Skin epidermis (tissue), 12 donors: Measurements from ENCODE around the gene MNX1.

ENCODE experiments used
- H3K27ac ChIP-seq, 21 experiments: fragments of 200-600 bp; sonication (generic) in 11 of 21; one replicate each; pipeline ENCODE4 v1.5.0; 2020; ENCODE audit warnings: mild to moderate bottlenecking in 3 of 21, inconsistent platforms in 2 of 21, moderate library complexity in 2 of 21
- H3K4me3 ChIP-seq, 7 experiments: fragments of 200-600 bp; sonication (generic) in 2 of 7; one replicate each; pipeline ENCODE4 v1.5.0; 2020; ENCODE audit warnings: inconsistent platforms in 2 of 7, mild to moderate bottlenecking in 2 of 7, moderate library complexity in 1 of 7

Gene MNX1

DNA sequence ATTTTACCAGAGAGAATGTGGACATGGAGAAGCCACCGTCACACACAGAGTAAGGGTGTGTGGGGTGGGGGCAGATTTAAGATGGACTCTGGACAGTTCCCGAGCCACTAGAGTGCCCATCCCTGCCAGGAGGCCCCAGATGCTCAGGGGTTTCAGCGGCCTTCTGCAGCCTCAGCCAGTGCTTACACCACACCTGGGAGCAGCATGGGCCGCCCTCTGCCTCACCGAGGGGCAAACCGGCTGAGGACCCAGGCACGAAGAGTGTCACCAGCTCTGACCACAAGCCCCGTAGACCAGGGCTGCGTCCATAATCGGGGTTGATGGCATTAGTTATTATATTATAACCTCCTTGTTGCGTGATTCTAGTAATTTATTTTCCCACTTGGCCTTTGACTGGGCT is 6.7 kb upstream of the MNX1 start:
- Histone ChIP-seq H3K27ac (no peak overlapping the region), H3K4me3 (no peak overlapping the region)

GRCh38 chr7:157016352-157017041 is 6.0 kb upstream of the MNX1 start:
- Histone ChIP-seq H3K4me3 (no peak overlapping the region), H3K27ac (no peak overlapping the region)

DNA sequence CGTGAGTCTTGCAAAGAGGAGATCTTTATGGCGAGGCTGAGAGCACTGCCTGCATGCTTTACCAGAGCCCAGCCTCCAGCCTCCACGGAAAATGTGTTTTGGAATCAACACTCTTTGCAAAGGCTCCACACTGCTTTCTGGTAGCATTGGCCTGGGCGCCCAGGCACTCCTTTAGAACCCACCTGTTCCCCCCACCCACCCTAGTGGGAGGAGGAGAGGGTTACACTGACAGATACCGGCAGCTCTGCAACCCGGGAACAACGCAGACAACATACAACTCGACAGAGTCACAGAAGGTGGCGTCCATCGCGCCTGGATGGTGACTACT is 5.5 kb upstream of the MNX1 start:
- Histone ChIP-seq H3K27ac (no peak overlapping the region), H3K4me3 (no peak overlapping the region)

DNA sequence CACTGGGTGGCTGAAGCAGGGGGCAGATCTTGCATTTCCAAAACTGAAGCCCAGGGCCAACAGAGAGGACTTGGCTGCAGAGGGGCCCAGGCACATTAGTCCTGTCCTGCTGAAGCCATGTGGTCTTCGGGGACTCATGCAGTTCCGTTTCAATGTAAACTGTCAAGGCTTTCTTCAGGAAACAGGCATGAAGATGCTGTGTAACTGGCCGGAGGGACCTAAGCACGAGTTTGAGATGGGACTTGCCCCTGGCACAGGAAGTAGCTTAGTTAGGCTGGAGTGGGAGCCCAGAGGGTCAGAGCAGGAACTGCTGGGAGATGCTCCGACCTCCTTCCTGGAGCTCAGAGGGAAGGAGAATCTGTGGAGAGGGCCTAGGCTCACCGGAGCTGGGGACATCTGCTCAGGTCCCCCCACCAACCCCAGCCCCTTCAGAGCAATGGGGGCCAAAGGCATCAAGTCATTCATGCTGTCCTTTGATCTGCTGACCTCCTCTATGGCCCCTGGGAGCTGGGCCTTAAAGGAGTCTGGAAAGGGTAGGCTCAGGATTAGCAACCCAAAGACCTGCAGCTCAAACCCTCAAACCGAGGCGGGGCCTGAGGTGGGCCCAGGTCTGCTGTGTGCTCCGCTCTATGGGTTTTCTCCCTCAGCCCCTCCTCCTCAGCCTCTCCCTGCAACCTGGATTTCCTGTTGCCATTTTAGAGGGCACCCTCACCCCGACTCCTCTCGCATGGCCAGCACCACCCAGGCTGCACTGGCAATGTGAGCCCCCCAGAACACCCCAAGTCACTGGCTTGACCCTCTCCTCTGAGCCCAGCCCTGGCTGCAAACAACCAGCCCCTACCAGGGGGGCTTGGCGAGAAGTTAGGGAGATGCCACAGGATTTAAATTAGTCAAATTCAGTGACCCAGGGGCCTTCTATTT is 4.4 kb upstream of the MNX1 start:
- H3K27ac ChIP-seq, result no peak overlapping the region

DNA sequence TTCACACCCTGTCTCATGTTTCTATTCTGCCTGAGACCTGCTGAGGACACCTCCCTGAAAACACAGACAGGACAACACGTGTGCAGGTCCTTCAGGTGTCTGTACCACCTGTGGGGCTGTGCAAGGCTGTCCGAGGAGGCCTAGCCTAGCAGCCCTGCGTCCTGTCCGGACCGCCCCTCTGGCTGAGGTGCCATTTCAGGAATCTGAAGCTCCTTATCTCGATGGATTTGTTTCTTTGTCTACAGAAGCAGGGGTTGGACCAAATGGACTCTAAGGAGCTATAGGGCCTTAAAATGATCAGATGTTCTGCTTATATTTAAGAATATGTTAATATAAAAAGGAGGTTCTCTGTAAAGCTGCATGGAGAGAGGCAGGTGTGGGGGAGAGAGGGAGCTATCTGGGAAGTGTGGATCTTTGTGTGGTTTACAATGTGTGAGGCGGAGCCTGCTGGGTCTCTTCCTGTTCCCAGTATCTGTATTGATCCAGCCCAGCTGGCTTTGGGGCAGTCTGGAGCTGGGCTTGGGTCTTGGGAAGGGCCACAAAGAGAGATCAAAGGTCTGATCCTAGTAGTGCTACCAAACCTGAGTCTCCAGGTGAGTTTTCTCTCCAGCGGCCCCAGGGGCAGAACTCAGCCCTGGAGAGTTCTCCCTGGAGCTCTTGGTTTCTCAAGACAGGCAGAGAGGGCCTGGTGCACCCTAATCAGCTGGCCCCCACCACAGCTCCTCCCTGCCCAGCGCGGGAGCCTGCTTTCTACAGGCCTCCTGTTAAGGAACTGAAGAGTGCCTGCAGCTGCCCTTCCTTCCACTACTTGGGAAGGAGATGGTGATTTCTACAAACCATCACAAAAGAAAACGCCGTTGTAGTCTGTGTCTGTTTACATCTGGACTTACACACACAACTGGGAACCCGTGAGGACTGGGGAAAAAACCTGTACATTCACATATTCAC is 3.4 kb upstream of the MNX1 start:
- H3K27ac ChIP-seq, result no peak overlapping the region
- no peak overlapping the region for H3K4me3 ChIP-seq

More for the DNA sequence above, 4.4 kb upstream of the MNX1 start:
- H3K4me3 ChIP-seq, result no peak overlapping the region

DNA sequence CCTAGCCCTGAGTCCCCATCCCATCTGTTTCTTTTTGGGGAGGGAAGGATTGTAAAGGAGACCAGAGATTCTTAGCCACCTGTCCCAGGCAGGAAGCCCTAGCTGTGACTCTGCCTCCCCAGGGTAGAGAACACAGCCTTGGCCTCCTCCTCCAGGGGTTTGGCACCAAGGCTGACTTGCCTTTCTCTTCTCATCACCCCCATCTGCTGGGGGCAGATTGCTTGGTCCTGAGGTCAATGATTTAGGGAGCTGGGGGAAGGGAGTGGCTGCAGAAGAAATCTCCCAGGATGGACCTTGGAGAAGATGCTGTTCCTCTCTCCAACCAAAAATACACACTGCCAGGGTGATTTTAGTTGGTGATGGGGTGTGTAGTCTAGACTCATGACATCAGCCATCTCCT is 2.6 kb upstream of the MNX1 start:
- Histone ChIP-seq H3K27ac (no peak overlapping the region), H3K4me3 (no peak overlapping the region)

DNA sequence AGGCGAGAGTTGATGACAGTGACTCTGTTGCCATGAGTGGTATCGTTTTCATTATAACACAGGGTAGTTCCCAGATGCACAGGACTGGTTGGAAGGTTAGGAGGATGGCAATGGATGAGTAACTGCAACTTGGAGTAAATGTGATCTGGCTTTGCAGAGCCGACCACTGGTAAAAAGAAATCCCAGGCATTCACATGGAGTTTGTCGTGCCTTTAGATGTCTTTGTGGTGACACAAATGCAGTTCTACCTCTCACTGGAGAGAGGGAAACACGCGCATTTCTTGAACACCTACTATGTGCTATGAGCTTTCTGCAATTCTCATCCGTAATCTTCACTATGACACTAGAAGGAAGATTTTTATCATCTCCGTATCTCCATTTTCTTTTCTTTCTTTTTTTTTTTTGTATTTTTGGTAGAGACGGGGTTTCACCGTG is 1.7 kb upstream of the MNX1 start:
- H3K27ac ChIP-seq, result no peak overlapping the region
- no peak overlapping the region for H3K4me3 ChIP-seq

DNA sequence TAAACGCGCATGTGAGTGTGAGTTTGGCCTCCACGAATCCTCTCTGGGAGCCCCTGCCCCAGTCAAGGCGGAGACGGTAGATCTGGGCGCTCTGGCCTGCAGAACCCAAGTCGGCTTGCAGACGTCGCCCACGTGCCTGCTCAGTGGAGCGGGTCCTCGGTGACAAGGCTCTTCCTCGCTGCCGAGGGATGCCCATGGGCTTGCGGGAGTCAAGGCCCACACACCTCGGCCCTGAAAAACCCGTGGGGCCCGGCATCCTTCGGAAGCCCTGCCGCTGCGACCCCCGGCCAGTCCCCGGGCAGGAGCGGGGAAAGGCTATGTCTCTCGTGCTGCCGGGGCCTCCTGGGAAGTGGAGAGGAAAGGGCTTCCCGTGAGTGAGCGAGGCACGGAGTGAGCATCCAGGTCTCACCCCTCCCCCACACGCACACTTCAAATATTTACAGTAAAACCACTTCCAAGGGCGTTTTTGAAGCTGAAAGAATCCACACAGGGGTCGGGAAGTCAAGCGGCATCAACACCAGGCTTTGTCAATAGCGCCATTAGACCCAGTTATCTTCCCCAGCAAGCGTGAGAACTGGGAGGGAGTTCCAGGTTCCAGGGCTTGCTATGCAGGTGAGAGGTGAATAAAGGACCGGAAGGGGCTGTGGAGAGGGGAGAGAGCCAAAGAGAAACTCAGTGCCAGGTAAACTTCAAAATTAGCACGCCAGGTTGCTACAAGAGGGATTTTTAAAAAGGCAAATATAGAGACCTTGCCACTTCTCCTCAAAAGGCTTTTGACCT is 1.1 kb upstream of the MNX1 start:
- peak overlapping the region in 2 of 7 experiments; percentile 36 to 57 for H3K4me3 ChIP-seq
- H3K27ac ChIP-seq, result no peak overlapping the region

GRCh38 chr7:157009778-157010587 is 480 bp downstream of the MNX1 start:
- H3K4me3 ChIP-seq, result peak overlapping the region; percentile 24 to 57 (median 41)
- no peak overlapping the region for H3K27ac ChIP-seq

GRCh38 chr7:157009170-157009777 is 1.2 kb downstream of the MNX1 start:
- Histone ChIP-seq H3K4me3 (peak overlapping the region in 2 of 7 experiments; percentile 5 to 8), H3K27ac (no peak overlapping the region)

GRCh38 chr7:157008206-157009169 is 2.0 kb downstream of the MNX1 start:
- H3K27ac ChIP-seq, result no peak overlapping the region
- no peak overlapping the region for H3K4me3 ChIP-seq

DNA sequence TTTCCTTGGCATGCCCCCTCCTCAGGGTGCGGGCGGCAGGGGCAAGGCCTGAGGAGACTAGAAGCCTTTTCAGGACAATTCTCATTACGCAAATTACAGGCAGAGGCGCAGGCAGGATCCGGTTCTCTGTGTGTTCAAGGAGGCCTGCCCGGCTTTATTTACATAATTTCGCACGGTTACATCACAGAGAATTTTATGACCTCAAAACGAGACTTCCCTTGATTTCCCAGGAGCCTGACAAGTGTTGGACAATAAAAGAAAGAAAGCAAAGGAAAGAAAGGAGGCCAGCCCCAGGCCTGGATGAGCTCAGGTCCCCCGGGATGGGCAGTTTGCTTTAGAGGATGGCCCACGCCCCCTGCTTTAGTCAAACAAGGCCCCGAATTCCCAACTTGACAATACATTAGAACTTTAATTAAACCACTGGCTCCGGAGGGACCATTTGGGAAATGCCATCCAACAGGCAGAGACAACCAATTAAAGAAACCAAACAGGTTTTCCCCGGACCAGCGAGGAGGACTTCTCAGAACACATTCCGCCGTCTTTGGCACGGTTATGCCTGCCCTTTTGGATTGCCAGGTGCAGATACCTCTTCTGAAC is 2.9 kb downstream of the MNX1 start:
- Histone ChIP-seq H3K4me3 (no peak overlapping the region), H3K27ac (no peak overlapping the region)

- no peak overlapping the region for H3K4me3 ChIP-seq
- H3K27ac ChIP-seq, result no peak overlapping the region
Observed at GRCh38 chr7:157006829-157007469, 3.5 kb downstream of the MNX1 start.

- Histone ChIP-seq H3K4me3 (no peak overlapping the region), H3K27ac (no peak overlapping the region)
Observed at GRCh38 chr7:157006205-157006747, 4.2 kb downstream of the MNX1 start.

DNA sequence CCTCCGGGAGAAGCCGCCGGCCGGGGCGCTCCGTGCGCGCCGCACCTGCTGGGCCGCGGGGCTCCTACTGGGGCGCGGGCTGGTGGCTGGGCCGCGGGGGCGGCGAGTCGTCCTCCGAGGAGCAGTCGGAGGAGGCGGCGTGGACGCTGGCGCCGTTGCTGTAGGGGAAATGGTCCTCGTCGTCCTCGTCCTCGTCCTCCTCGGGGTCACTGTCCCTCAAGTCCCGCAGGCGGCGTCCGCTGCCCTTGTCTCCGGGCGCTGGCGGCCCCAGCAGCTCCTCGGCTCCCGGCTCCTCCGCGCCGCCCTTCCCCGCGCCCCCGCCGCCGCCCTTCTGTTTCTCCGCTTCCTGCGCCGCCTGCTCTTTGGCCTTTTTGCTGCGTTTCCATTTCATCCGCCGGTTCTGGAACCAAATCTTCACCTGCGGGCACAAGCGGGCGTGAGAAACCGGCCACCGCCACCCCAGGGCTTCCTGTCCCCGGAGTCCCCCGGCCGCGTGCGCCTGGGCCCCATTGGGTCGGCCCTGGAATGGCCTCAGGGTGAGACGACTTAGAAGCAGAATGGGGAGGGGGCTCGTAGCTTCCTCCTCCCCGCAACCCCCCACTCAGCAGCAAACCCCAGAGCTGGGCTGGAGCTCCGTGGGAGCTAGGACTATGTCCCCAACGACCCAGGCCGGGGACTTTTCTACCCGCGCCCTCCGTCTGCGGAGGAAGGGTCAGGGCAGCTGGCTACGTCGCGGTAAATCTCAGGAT is 4.8 kb downstream of the MNX1 start:
- Histone ChIP-seq H3K27ac (no peak overlapping the region), H3K4me3 (peak overlapping the region in 1 of 7 experiments; percentile 4)
